Caco-2 (cell line): ENCODE data around the gene ARHGEF5. TPM values are rescaled to one million over a fixed set of nuclear protein-coding genes. Genes with fewer than 3 reads are reported as not detected.

Experiments used
- BruUV-seq: library from RNA; stranded (reverse); fragments of 400-500 nt; replicated peaks from 2 replicates; lab custom pipeline; 2021; lab: Mats Ljungman, UMichigan
- CTCF ChIA-PET: fragments of 300-600 bp; sonication (Branson Sonifier 250); formaldehyde crosslinking; loops from one replicate; lab custom pipeline; 2022; ENCODE audit warnings: antibody characterized with exemption; lab: Charles Lee
- POLR2A ChIA-PET: fragments of 300-600 bp; sonication (Branson Sonifier 250); formaldehyde crosslinking; loops from one replicate; lab custom pipeline; 2022; ENCODE audit warnings: antibody characterized with exemption; lab: Charles Lee
- DNase-seq, 2 experiments: peaks; one replicate each; pipeline versions ENCODE4 v3.0.0 to v3.0.0-alpha.2; 2020 to 2022
- H3K27me3 ChIP-seq: replicated peaks from 2 replicates; pipeline ENCODE4 v1.6.0; 2011; ENCODE audit warnings: low read length; ENCODE audit not compliant: control insufficient read depth, insufficient read depth
- H3K36me3 ChIP-seq: 2 replicates; pipeline ENCODE4 v1.5.1; 2011; ENCODE audit warnings: low read length; ENCODE audit not compliant: control insufficient read depth, insufficient read depth
- H3K4me1 ChIP-seq: fragments of 250-450 bp; sonication (Bioruptor Pico); 2 replicates; pipeline ENCODE4 v1.5.1; 2020; ENCODE audit warnings: mild to moderate bottlenecking
- H3K4me3 ChIP-seq: 2 replicates; pipeline ENCODE4 v1.5.1; 2011; ENCODE audit warnings: low read depth, mild to moderate bottlenecking, control low read depth, low read length
- H3K9me3 ChIP-seq: fragments of 250-450 bp; sonication (Bioruptor Pico); 2 replicates; pipeline ENCODE4 v1.5.1; 2020; ENCODE audit warnings: mild to moderate bottlenecking, moderate library complexity
- H3K27ac Mint-ChIP-seq: one replicate; pipeline ENCODE4 v1.8.0; 2022; ENCODE audit warnings: mixed read lengths; ENCODE audit not compliant: unreplicated experiment
- H3K27me3 Mint-ChIP-seq: one replicate; pipeline ENCODE4 v1.8.0; 2022; ENCODE audit warnings: mixed read lengths; ENCODE audit not compliant: insufficient read depth, unreplicated experiment
- H3K36me3 Mint-ChIP-seq: one replicate; pipeline ENCODE4 v1.8.0; 2022; ENCODE audit warnings: mild to moderate bottlenecking, mixed read lengths; ENCODE audit not compliant: insufficient read depth, unreplicated experiment
- H3K4me1 Mint-ChIP-seq: one replicate; pipeline ENCODE4 v1.8.0; 2022; ENCODE audit warnings: low read depth, mixed read lengths; ENCODE audit not compliant: unreplicated experiment
- H3K4me3 Mint-ChIP-seq: one replicate; pipeline ENCODE4 v1.8.0; 2022; ENCODE audit warnings: mild to moderate bottlenecking, moderate library complexity, mixed read lengths; ENCODE audit not compliant: unreplicated experiment
- H3K9me3 Mint-ChIP-seq: one replicate; pipeline ENCODE4 v1.8.0; 2022; ENCODE audit warnings: mixed read lengths; ENCODE audit not compliant: unreplicated experiment
- intact Hi-C: fragments of 100-400 bp; cut with micrococcal nuclease; formaldehyde crosslinking; loops from one replicate; pipeline ENCODE4 v1.10.0; 2022; ENCODE audit not compliant: unreplicated experiment
- total RNA-seq: library from RNA; stranded (reverse); gene quantifications from 2 replicates; pipeline ENCODE4 v1.2.3, GENCODE V29; 2022
- TF ChIP-seq, protein P1 (sequence below), 2 experiments: fragments of 200-600 bp in 1 of 2; IDR thresholded peaks; 1 replicate in 1 of 2; 2 replicates in 1 of 2; pipeline versions ENCODE4 v1.5.1 to v1.8.0; 2011 to 2022; ENCODE audit warnings: antibody characterized with exemption in 1 of 2, control low read depth in 1 of 2, inconsistent platforms in 1 of 2, low read depth in 1 of 2, low read length in 1 of 2, mild to moderate bottlenecking in 1 of 2, moderate library complexity in 1 of 2; ENCODE audit not compliant: insufficient read depth in 1 of 2, severe bottlenecking in 1 of 2, unreplicated experiment in 1 of 2

ARHGEF5 gene
- total RNA-seq, 1 experiment from 2014 or later: 26.4 TPM

GRCh38 chr7:144399946-144400345, 44.7 kb downstream of the ARHGEF5 start:
- TF ChIP-seq, protein P1, sequence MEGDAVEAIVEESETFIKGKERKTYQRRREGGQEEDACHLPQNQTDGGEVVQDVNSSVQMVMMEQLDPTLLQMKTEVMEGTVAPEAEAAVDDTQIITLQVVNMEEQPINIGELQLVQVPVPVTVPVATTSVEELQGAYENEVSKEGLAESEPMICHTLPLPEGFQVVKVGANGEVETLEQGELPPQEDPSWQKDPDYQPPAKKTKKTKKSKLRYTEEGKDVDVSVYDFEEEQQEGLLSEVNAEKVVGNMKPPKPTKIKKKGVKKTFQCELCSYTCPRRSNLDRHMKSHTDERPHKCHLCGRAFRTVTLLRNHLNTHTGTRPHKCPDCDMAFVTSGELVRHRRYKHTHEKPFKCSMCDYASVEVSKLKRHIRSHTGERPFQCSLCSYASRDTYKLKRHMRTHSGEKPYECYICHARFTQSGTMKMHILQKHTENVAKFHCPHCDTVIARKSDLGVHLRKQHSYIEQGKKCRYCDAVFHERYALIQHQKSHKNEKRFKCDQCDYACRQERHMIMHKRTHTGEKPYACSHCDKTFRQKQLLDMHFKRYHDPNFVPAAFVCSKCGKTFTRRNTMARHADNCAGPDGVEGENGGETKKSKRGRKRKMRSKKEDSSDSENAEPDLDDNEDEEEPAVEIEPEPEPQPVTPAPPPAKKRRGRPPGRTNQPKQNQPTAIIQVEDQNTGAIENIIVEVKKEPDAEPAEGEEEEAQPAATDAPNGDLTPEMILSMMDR (IDR thresholded peaks at IDR 0.05; ENCODE audit: insufficient read depth in 1 of 2, low read depth in 1 of 2, low read length in 1 of 2, severe bottlenecking in 1 of 2, unreplicated experiment in 1 of 2): no peak
- DNase-seq: no peak
- no peaks in the 10 kb centered on the region for H3K36me3 ChIP-seq
- Mint-ChIP-seq H3K36me3 (no peaks in the 10 kb centered on the region), H3K27ac (no peak overlapping the region), H3K9me3 (no peaks in the 10 kb centered on the region), H3K4me1 (peaks cover 10% of the 10 kb centered on the region), H3K4me3 (no peak overlapping the region), H3K27me3 (peaks cover 7% of the 10 kb centered on the region)
- no peaks in the 10 kb centered on the region for H3K4me1 ChIP-seq
- no peaks in the 10 kb centered on the region for H3K9me3 ChIP-seq
- H3K4me3 ChIP-seq: no peak overlapping the region
- no TSS peak for BruUV-seq
- POLR2A ChIA-PET: no interaction called here
- no peaks in the 10 kb centered on the region for H3K27me3 ChIP-seq
- CTCF ChIA-PET: no interaction called here
- intact Hi-C loops: no loop called here

- ChIA-PET CTCF (no interaction called here), POLR2A (no interaction called here)
- no peaks in the 10 kb centered on the region for H3K9me3 ChIP-seq
- no peaks in the 10 kb centered on the region for H3K4me1 ChIP-seq
- no peaks in the 10 kb centered on the region for H3K27me3 ChIP-seq
- Mint-ChIP-seq H3K9me3 (no peaks in the 10 kb centered on the region), H3K4me3 (no peak overlapping the region), H3K27me3 (peaks cover 4% of the 10 kb centered on the region), H3K27ac (no peak overlapping the region), H3K4me1 (no peaks in the 10 kb centered on the region), H3K36me3 (no peaks in the 10 kb centered on the region)
- TF ChIP-seq, protein P1 (IDR thresholded peaks at IDR 0.05; ENCODE audit: insufficient read depth in 1 of 2, low read depth in 1 of 2, low read length in 1 of 2, severe bottlenecking in 1 of 2, unreplicated experiment in 1 of 2): no peak
- BruUV-seq: no TSS peak
- DNase-seq: no peak
- intact Hi-C loops: no loop called here
- H3K36me3 ChIP-seq: no peaks in the 10 kb centered on the region
- no peak overlapping the region for H3K4me3 ChIP-seq
Measured at GRCh38 chr7:144401490-144401889, 46.3 kb downstream of the ARHGEF5 start.

DNA sequence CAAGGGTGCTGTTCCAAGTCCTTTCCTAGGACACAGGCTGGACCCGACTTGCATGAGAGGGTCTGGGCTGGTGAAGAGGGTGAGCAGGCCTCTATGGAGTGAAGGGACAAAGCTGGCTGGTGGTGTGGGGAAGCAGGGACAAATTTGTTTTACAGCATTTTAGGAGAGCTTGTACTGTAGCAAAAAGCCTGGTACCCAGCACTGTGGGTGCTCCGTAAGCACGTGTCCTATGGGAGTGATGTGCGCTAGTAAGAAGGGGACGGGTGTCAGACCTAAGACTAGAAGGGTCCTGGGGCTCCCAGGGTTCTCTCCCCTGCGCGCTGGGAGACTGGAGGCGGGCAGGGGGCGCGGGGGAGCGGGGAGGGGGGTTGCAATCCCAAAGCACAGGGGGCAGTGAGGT, 47.9 kb downstream of the ARHGEF5 start:
- ChIA-PET CTCF (no interaction called here), POLR2A (no interaction called here)
- Histone ChIP-seq H3K36me3 (no peaks in the 10 kb centered on the region), H3K9me3 (no peaks in the 10 kb centered on the region), H3K27me3 (no peaks in the 10 kb centered on the region), H3K4me3 (no peak overlapping the region), H3K4me1 (no peaks in the 10 kb centered on the region)
- Mint-ChIP-seq H3K27me3 (peaks cover 6% of the 10 kb centered on the region), H3K4me1 (no peaks in the 10 kb centered on the region), H3K27ac (no peak overlapping the region), H3K36me3 (no peaks in the 10 kb centered on the region), H3K9me3 (no peaks in the 10 kb centered on the region), H3K4me3 (no peak overlapping the region)
- TF ChIP-seq, protein P1 (IDR thresholded peaks at IDR 0.05; ENCODE audit: insufficient read depth in 1 of 2, low read depth in 1 of 2, low read length in 1 of 2, severe bottlenecking in 1 of 2, unreplicated experiment in 1 of 2): no peak
- intact Hi-C loops: no loop called here
- no peak for DNase-seq
- BruUV-seq: no TSS peak
